T47D (cell line): Measurements from ENCODE around the gene LRBA.

Source experiments
- DNase-seq, 2 experiments: peaks; one replicate each; pipeline versions ENCODE4 v3.0.0 to v3.0.0-alpha.2; 2011 to 2012; ENCODE audit warnings: low read depth in 1 of 2, low spot score in 1 of 2
- JUND ChIP-seq: IDR thresholded peaks from 2 replicates; pipeline ENCODE4 v1.6.1; 2012; ENCODE audit warnings: low read depth
- in situ Hi-C: cut with HindIII; loops from 2 replicates; pipeline ENCODE4 v1.10.0; 2016; ENCODE audit warnings: low sequenced_read_pairs, low pct_unique_long_range_greater_than_20kb

Gene LRBA

GRCh38 chr4:150591406-150591805 lies 423.7 kb downstream of the LRBA start:
- in situ Hi-C loops = no loop called here
- DNase-seq = peak in 1 of 2 experiments; percentile 61
- no peak for TF ChIP-seq JUND

- no peak for DNase-seq
- TF ChIP-seq JUND = no peak
- in situ Hi-C loops = no loop called here
These were observed 424.5 kb downstream of the LRBA start for GRCh38 chr4:150590631-150591030.

- in situ Hi-C loops = no loop called here
These were observed 425.9 kb downstream of the LRBA start for GRCh38 chr4:150589157-150589556.

GRCh38 chr4:150588316-150588715 lies 426.8 kb downstream of the LRBA start:
- in situ Hi-C loops = no loop called here
- TF ChIP-seq JUND = no peak
- DNase-seq = peak in 1 of 2 experiments; percentile 33

More at GRCh38 chr4:150589157-150589556, 425.9 kb downstream of the LRBA start:
- DNase-seq = no peak
- no peak for TF ChIP-seq JUND

GRCh38 chr4:150586162-150586810 lies 428.8 kb downstream of the LRBA start:
- in situ Hi-C loops = no loop called here
- DNase-seq = no peak
- TF ChIP-seq JUND = no peak

GRCh38 chr4:150585611-150586010 lies 429.5 kb downstream of the LRBA start:
- no peak for DNase-seq
- in situ Hi-C loops = no loop called here
- TF ChIP-seq JUND = no peak

GRCh38 chr4:150584111-150584915 lies 430.8 kb downstream of the LRBA start:
- in situ Hi-C loops = no loop called here
- TF ChIP-seq JUND = no peak
- no peak for DNase-seq

GRCh38 chr4:150583287-150584110 lies 431.6 kb downstream of the LRBA start:
- TF ChIP-seq JUND = no peak
- DNase-seq = no peak
- in situ Hi-C loops = no loop called here

GRCh38 chr4:150582873-150583286 lies 432.2 kb downstream of the LRBA start:
- in situ Hi-C loops = no loop called here
- TF ChIP-seq JUND = no peak
- no peak for DNase-seq

GRCh38 chr4:150582146-150582872 lies 432.8 kb downstream of the LRBA start, which contains the start of gene MAB21L2:
Gene MAB21L2, plus strand, starts transcription at chr4:150582151. Its CDS starts 879 bp downstream, at chr4:150583030.
- no peak for DNase-seq
- in situ Hi-C loops = no loop called here

GRCh38 chr4:150581641-150582051 lies 433.4 kb downstream of the LRBA start:
- no peak for TF ChIP-seq JUND
- in situ Hi-C loops = no loop called here

More at GRCh38 chr4:150582146-150582872, 432.8 kb downstream of the LRBA start, which contains the start of gene MAB21L2:
- TF ChIP-seq JUND = no peak

GRCh38 chr4:150581056-150581605 lies 434.0 kb downstream of the LRBA start:
- TF ChIP-seq JUND = no peak
- DNase-seq = no peak
- in situ Hi-C loops = no loop called here

More at GRCh38 chr4:150581641-150582051, 433.4 kb downstream of the LRBA start:
- DNase-seq = no peak
